DMS 273 (cell line): ENCODE measurements around the gene DCTN1.
"Not testable (repeated sequence)": the region's sequence is repeated elsewhere in the genome, so short reads cannot be mapped to it uniquely, and the experiment has no call there.

ENCODE experiments used
- DNase-seq: peaks from one replicate; lab custom pipeline; 2025; ENCODE audit not compliant: unreplicated experiment; lab: John Stamatoyannopoulos, UW

DCTN1 gene

GRCh38 chr2:74372674-74373073, 7.4 kb downstream of the DCTN1 start:
- no peak for DNase-seq

GRCh38 chr2:74371421-74371820, 8.7 kb downstream of the DCTN1 start:
- no peak for DNase-seq

DNA sequence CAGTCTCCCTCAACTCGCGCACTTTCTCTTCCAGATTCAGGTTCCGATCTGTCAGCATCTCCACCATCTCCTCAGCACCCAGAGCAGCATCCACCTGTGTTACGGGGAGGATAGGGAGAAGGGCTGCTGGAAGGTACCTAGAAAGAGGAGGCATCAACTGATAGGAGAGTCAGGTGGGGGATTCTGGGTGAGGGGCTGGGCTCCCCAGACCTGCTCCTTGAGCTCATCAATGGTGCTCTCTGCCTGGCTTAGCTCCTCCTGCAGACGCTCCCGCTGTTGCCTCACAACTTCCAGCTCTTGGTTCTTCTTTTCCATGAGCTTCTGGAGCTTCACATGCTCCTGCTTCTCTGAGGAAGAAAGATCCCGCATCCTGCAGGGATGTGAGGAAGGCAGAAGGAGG, 10.1 kb downstream of the DCTN1 start:
- DNase-seq: no peak

DNA sequence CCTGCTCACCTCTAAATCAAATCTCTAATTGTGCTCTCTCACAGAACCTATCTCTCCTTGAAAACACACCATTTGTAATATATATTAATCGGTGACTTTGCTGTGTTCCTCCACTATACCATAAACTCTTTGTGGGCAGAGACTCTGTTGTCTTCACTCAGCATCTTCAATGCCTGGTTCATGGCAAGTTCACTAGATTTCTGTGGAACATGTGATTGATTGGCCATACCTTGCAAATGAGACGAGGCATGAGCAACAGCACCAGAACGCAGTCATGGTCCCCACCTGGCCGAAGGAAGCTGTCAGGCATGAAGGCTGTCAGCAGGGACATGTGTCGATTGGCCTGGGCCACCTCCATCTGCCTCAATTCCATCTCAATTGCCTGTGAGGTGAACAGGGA, 11.6 kb downstream of the DCTN1 start:
- DNase-seq: no peak

GRCh38 chr2:74367789-74368188, 12.3 kb downstream of the DCTN1 start:
- DNase-seq: no peak

- no peak for DNase-seq
Measured at GRCh38 chr2:74366036-74366435, 14.1 kb downstream of the DCTN1 start.

GRCh38 chr2:74364533-74365505, 15.3 kb downstream of the DCTN1 start:
- no peak for DNase-seq

- no peak for DNase-seq
Measured at GRCh38 chr2:74361327-74361726, 18.8 kb downstream of the DCTN1 start.

GRCh38 chr2:74357627-74358026, 22.5 kb downstream of the DCTN1 start:
- no peak for DNase-seq

DNA sequence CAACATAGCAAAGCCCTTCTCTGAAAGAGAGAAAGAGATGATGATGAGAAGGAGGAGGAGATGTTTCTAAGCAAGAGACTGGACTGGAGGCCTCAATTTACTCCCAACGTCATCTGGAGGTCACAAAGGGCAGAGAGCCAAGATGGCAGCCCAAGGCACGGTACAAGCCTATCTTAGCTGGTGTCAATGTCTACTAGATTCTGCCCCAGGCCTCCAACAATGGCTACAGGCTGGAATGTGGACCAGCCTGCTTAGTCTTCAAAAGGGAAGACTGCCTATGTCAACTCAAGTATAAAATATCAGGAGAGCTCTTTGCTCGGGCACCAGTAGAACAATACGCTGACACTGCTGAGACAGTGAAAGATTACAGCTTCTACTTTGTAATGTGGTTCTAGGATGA, 30.2 kb downstream of the DCTN1 start:
- no peak for DNase-seq

DNA sequence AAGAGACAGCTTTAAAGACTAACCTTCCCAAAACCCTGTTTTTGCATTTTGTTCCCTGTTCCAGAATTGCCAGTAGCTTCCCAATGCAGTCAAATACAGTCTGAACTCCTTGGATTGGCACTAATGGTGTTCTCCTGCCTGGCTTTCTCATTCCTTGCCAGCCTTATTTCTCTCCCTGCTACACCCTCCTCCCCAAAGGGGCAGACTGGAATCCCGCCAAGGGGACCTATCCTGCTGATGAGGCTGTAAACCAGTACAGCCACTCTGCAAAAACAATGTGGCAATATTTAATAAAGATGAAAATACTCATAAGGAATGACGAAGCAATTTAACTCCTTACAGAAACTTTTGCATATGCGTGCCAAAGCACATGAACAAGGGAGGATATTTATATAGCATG, 32.4 kb downstream of the DCTN1 start:
- no peak for DNase-seq

GRCh38 chr2:74347303-74347702, 32.8 kb downstream of the DCTN1 start:
- no peak for DNase-seq

DNA sequence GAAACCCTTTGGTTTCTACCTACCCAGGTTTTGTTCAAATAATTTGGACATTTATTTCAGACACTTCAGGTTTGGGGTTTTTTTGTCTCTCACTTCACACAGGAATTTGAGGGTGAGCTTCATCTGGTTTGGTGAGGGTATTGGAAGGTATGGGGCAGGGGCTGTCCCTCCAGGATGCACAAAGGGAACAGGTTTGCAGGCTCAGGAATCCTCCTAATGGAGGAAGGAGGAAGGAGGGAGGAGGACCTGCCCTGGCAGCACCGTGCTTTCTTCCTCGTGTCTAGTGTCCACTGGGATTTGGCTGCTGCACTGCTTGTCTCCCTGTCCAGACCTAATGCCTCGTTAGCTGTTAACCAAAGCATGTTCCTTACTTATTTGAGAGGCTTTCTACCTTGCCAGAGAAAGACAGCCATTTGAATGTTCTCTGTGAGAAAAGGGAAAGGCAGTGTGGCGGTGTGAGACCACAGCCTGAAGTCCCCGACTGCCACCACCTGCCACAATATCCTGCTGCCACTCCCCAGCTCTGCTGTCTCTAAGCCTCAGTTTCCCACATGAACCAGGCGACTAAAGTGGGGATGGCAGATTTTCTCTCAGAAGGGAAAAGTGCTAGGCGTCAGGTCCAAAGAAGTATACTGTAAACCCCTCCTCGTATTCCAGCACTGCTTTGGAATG, 34.7 kb downstream of the DCTN1 start:
- no peak for DNase-seq

DNA sequence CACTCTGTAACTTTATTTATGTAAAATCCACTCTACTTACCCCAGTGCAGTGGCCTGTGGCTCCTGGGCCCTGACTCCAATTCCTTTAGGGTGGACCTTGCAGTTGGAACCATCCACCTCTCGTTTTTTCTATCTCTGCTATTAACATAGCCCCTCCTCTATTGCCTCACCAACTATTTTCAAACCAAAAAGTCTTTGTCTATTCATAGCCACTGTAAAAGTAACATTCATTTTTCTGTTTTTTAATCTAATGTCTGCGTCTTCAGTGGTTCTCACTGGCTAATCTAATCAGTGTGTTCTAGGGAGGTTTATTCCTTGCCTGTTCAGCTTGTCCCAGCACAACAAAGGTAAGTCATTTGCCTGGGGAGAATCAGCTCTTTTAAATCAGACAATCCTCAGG, 36.8 kb downstream of the DCTN1 start, which contains the start of gene SLC4A5:
SLC4A5 (minus strand) TSS at position 101 of the 400 bp plus-strand sequence. CDS start 28,393 bp downstream, outside the sequence.
- no peak for DNase-seq

- DNase-seq: not testable (repeated sequence)
Measured at GRCh38 chr2:74336227-74336626, 43.9 kb downstream of the DCTN1 start.

DNA sequence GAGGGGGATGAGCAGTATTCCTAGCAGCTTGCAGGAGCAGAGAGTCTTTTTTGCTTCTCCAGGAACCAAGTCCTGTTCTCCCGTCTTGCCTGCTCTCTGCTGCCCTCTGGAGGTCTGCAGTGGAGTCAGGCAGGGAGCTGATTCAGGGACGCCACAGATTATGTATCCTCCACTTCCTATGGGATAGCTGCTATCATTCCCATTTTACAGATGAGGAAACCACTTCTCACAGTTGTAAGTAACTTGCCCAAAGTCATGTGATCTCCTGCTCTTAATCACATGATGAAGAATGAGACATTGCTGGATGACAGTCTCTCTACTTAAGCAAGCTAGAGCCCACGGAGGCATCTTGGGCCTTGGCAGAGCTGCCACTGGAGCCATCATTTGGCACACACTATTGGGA, 45.2 kb downstream of the DCTN1 start:
- peak; percentile 90 for DNase-seq

DNA sequence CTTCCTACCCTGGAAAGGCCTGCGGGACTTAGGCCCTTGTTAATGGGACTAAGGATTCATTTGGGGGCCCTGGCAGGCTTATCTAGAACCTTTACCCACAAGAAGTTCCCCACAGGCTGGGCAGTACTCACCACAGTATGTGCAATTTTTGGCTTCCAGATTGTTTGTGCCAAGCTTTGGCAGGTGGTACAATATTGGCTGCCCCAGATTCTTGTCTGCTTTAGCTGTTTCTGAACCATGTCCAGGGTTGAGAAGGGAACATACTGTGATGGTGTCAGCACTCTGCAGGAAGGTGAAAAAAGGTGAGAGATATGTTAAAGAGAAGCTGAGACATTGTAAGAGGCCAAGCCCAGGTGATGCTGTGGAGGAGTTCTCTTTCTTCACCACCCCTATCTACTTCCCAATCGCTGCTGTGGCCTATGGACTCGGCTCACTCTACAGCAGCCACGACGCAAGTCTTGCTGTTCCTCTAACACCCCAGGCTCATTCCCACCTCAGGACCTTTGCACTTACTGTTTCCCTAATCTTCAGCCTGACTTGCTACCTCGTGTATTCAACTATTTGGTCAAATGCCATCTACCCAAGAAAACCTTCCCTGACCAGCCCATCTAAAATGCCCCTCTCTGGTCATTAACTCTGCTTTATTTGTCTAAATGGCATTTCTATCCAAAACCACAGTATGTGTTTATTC, 46.1 kb downstream of the DCTN1 start:
- DNase-seq: no peak

- peak; percentile 65 for DNase-seq
Measured at GRCh38 chr2:74333175-74333574, 46.9 kb downstream of the DCTN1 start.

- no peak for DNase-seq
Measured at GRCh38 chr2:74332550-74333174, 47.4 kb downstream of the DCTN1 start.

DNA sequence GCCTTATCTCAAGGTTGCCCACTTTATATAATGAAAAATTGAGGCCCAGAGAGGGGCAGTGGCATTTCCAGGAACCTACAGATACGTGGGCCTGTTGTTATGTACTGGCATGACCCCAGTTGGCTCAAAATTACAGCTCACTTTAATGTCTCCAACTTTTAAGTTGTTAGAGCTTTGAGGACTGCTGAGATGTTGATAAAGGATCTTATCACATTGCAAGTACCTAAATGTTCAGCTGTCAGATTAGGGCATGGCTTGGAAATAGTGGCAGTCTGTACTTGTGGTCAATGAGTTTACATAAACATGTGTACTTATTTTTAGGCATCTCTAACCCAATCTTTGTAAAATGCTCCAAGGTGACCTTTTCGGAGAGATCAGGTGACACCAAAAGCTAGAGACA, 51.5 kb downstream of the DCTN1 start:
- no peak for DNase-seq

DNA sequence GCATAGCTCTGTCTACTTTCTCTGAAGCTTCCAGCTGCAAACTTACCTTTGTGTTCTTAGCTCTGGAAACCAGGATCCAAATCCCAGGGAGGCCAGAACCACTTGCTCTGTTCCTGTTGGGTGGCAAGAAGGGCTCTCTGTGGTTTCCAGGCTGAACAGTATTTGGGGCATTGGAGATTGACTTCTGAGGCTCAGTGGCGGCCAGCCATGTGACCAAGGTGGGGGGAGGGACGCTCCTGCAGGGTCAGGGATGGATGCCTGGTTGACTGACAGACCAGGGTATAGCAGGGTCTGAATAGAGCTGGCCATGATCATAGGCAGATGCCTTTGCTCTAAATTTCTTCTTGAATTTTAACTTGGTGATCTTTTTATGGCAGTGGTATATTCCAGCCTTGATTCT, 52.0 kb downstream of the DCTN1 start:
- no peak for DNase-seq
